Measurements from ENCODE around the gene PODN.

The PODN gene

DNA sequence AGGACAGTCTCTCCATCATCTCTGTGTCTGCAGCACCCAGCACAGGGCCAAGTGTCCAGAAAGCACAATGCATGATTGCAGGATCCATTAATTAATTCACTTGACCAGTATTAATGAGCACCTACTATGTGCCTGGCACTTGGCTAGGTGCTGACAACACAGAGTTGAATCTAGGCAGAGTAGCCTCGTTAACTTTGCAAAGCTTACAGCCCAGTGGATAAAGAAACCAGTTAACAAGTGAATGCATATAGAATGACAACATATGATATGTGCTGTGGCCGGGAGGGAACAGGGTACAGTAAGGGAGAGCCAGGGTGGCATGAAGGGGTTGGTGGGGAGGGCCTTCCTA, 69.6 kb downstream of the PODN start:
- no peak for DNase-seq (ENCODE audit: low spot score)

DNA sequence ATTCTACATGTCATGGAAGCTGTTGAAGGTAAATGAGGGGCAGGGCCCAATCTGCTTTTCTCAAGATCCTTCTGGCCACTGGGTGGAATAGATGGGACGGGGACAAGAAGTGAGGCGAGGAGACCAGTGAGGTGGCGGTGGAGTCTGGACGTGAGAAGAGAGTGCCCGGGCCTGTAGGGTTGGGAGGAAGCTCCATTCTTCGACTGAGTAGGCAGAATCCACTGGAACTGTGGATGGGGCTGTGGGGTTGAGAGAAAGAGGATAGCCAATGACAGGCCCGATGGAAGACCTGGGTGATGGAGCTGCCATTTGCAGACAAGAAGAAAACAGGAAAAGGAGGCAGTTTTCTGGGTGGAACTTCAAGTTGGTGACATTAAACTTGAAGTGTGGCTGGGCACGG, 70.2 kb downstream of the PODN start:
- no peak for DNase-seq (ENCODE audit: low spot score)

DNA sequence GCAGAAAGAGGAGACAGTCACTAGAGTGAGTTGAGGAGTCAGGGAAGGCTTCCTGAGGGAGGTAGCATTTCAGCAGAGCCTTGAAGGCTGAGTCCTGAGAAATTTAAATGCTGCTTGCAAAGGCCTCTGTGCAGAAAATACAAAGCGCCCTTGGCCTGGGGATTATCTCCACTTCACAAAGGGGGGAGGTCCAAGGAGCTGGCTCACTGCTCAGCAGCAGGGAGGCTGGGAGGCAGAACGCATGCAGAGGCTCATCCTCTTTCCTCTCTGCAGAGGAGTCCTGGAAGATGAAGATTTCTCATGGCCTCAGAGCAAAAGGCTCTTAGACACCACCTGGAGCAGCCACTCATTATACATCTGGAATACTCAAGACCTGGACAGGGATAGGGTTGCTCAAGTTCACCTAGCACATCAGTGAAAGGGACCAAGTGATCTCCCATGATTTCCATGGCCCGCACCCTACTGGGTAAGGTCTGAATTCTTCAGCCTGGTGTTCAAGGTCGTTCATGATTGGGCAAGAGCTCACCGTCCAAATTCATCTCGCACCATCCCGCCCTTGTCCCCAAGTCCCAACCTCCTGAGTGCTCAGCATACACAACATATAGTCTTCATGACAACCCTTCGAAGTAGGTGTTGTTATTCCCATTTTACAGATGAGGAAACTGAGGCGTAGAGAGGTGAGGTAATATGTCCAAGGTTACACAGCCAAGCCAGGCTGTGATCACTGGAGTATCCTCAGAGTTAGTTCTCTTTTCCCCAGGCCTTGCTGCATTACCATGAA, 71.4 kb downstream of the PODN start:
- no peak for DNase-seq (ENCODE audit: low spot score)

DNA sequence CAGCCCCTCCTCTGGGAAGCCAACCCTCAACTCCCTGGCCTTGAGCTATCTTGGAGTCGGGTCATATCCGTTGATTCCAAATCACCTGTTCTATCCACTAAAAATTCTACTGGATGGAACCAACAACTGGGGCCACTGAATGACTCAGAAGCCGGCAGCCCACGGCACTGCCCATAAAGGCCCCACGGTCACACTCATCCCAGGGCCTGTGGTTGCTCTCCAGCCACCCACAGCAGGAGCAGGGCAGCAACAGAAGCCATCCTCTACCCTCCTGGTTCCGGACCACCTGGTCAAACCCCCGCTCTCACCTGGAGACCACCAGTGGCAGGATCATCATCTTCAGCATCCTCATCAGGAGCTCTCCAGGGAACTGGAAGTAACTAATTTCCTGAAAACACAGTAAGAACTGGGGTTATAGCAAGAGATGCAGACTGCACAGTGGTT, 72.1 kb downstream of the PODN start:
- no peak for DNase-seq (ENCODE audit: low spot score)

Measured in RKO (cell line).